HL-60/S4 (cell line): Measurements from ENCODE around the gene DTNB.
"Not testable (repeated sequence)": the region's sequence is repeated elsewhere in the genome, so short reads cannot be mapped to it uniquely, and the experiment has no call there.

Source experiments
- in situ Hi-C: fragments of 300-500 bp; cut with MboI; formaldehyde crosslinking; loops from 2 replicates; pipeline ENCODE4 v1.14.3; 2022; ENCODE audit warnings: low sequenced_read_pairs

DTNB gene

DNA sequence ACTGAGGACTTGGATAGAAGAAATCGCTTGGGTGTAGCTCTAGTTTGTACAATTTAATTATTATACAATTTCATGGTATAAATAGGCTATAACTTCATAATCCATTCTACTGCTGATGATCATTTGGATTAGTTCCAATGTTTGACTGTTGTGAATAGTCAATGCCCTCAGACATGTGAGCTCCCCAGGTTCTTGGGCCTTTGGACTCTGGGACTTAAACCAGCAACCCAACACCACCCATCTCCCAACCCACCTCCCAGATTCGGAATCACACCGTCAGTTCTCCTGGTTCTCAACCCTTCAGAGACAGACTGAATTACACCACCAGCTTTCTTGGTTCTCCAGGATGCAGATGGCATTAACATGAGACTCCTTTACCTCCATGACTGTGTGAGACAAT is 247.1 kb downstream of the DTNB start:
- in situ Hi-C loops = no loop called here

DNA sequence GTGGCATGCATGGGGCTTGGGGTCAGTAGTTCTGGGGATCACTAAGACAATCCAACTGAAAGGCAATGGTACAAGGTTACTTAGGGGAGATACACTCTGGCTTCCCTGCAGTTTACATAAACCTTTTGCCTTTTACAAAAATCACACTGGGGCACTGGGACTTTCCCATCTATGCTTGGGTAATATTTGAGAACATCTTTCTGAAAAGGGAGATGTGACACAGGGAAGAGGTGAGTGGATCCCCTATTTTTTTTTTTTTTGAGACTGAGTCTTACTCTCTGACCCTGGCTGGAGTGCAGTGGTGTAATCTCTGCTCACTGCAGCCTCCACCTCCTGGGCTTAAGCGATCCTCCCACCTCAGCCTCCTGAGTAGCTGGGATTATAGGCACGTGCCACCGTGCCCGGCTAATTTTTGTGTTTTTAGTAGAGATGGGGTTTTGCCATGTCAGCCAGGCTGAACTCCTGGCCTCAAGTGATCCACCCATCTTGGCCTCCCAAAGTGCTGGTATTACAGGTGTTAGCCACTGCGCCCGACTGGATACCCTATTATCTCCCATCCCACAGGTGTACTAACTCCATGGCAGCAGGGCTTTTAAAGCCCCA is 248.8 kb downstream of the DTNB start:
- in situ Hi-C loops = no loop called here

DNA sequence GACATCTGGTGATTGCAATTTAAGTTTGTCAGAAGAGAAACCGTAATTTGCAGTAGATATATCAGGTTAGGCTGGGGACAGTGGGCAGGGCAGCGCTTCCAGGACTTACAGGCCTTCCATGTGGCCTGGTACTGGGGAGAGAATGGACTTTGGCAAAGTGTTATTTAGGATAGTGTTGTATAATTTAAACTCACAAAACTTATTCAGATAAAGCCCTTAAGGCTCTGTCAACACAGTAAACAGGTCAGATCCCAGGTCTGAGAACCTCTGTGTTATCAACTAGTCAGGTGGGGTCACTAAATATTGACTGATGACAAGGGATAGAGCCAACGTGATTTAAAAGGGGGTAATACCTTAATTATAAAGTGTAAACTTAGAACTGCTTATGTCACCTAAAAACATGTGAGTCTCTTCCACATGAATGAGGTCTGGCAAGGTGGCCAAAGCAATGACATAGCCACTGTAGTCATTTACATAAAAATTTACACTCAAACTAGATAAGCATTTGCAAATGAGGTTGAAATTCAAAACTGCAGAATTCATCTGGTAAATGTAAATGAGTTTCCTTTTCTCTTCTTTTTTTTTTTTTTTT is 251.5 kb downstream of the DTNB start:
- in situ Hi-C loops = no loop called here

DNA sequence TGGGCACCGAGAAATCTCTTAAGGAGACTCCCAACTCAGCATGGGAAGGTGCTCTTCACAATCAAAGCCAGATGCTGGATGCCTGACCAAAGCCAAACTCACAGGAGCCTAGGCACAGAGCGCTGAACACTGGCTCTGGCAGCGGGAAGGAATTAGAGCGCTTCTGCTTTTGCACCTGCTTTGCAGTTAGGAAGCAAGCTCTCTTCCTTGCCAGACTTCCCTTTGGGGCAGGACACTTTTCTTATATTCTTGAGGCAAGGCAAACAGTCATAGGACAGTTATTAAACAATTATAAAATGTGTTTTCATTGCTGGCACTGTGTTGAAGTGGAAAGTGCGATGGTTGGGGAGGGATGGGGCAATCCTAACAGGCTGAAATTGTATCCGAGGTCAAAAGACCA is 252.1 kb downstream of the DTNB start:
- in situ Hi-C loops = no loop called here

DNA sequence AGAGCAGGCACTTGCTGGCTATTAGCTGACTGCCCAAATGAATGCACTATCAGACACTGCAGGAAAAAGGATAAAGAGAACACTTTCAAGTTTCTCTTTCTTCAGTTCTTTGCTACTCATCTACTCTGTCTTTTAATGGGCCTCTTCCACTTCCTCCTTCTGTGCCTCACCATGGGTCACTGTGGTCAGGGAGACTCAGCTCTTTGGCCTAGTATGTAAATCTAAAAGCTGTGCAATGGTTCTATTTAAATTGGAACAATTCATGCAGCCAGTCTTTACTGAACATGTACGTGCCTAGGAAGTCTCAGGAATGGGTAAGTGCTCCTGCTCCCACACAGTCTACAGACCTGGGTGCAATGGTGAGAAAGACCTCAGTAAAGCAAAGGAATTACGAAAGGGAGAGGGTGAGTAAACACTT is 252.5 kb downstream of the DTNB start:
- in situ Hi-C loops = no loop called here

DNA sequence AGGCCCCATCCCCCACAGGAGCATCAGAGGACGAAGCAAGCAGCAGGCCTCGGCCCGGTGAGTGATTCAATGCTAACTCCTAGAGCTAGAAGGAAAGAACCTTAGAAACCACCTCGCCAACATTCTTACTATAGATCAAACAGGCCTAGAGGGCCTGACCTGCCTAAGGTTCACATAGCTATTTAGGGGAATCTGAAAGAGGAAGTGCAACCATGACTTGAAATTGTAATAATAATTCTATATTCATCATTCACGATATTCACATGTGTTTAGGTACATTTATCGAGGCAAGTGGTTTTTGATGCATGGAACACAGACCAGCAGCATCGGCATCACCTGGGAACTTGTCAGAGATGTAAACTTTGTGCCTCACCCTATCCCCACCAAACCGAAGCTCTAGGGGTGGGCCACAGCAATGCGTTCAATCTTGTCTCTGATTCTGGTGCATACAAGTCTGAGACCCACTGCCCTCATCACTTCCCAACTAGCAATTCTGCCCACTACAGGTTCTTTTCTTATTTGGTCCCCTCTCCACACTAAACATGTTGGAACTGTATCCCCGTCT is 253.6 kb downstream of the DTNB start:
- in situ Hi-C loops = no loop called here

DNA sequence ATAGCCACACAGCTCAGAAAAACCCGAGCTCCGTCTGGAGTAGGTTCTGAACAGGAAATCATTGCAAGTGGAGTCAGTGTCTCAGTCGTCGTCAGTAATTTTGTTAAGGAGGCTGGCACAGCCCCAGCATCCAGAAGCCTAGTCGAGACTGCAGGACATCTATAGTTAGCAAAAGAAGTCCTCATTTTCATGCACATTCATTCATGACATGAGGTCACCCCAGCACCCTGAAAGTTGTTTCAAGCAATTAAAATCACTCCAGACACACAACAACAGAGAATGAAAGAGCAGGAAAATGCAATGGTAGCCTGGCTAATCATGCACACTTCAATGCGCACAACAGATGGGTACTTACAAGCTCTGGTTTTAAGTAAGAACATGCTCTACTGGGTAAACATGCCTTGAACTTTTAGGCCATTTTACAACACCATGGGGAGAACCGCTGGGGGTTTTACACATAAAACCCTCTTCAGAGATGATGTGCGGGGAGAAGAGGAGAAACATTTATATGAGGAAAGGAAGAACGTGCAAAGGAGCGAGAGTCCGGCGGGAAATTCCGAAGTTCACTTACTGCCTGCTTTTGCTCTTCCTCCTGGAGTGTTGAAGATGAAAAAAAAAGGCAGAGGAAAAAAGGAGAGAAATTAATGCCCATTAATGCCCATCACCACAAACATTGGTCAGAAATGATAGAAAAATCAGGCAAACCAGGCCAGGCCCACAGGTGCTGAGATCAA is 254.3 kb downstream of the DTNB start:
- in situ Hi-C loops = no loop called here

DNA sequence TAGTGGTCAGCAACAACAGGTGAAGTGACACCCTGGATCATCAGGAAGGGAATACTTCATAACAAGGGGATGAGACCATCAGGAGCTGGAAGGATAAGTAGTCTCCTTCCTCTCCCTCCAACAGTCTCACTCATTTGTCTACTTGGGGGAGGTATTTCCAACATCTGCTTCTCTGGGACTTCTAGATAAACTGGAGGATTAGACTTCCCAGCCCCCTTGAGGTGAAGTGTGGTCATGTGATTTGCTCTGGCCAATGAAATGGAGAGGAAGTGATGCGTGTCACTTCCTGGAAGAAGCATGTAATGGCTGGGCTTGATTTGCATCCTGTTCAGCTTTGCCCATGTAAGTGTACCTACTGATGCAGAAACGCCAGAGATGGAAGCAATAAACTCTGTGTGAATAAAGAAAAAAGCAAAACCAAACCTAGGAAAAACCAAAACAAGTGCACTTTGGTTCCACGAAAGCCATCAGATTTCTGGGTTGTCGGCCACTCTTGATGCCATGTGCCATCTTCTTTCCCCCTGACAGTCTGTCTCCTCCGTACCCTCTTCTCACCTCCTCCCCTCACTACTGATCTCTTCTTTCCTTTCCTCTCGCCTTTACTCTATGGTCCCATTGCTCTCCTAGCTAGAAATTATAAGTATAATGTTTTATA is 255.5 kb downstream of the DTNB start:
- in situ Hi-C loops = no loop called here

DNA sequence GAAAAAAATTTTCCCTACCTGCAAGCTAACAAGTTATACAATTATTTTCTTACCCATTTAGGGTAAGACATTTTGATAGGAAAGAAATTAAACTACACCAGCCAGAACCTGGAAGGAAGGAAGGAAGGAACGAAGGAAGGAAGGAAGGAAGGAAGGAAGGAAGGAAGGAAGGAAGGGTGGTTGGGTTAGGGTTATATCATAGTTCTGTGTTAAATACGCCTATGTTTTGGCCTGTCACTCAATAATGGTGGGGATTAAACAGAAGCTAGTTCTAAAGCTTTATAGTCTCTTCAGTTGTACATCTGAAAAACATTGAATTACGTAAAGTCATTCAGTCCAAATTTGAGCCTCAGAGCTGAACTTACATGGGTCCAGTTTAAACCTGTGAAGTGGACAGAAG is 256.7 kb downstream of the DTNB start:
- in situ Hi-C loops = no loop called here

DNA sequence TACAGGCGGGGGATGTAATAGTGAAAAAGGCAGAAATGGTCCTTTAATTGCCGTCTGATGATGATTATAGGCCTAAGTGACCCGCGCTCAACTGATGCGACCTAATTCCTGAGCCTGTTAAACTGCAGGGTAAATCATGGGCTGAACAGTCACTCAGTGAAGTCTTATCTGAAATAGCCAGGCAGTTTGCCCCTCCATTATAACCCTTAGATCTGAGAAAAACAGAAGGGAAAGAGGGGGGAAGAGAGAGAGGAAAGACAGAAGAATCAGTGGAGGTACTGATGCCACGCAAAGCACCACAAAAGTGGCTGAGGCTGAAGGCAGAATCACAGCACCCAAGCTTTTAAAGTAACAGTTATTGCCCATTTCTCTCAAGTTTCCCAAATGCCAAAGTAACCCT is 258.6 kb downstream of the DTNB start:
- in situ Hi-C loops = no loop called here

DNA sequence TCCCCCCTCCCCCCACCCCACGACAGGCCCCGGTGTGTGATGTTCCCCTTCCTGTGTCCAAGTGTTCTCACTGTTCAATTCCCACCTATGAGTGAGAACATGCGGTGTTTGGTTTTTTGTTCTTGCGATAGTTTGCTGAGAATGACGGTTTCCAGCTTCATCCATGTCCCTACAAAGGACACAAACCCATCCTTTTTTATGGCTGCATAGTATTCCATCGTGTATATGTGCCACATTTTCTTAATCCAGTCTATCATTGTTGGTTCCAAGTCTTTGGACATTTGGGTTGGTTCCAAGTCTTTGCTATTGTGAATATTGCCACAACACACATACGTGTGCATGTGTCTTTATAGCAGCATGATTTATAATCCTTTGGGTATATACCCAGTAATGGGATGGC is 260.0 kb downstream of the DTNB start:
- in situ Hi-C loops = not testable (repeated sequence)

DNA sequence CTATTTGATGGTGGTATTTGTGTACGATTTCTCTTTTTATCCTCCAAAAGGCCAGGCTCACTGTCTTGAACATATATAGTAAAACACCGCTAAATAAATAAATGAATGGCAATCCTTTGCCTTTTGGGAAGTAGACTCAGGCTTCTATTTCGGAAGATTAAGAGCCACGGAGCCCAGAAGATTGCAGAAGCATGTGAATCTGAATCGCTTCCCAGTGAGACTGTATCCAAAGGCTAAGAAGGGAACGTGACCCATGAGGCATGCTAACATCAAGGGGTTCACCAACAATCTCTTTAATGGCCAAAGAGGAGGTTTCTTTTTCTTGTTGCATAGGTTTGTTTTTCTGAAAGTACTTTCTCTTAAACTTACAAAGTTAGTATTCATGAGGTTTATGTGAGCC is 261.6 kb downstream of the DTNB start:
- in situ Hi-C loops = no loop called here

DNA sequence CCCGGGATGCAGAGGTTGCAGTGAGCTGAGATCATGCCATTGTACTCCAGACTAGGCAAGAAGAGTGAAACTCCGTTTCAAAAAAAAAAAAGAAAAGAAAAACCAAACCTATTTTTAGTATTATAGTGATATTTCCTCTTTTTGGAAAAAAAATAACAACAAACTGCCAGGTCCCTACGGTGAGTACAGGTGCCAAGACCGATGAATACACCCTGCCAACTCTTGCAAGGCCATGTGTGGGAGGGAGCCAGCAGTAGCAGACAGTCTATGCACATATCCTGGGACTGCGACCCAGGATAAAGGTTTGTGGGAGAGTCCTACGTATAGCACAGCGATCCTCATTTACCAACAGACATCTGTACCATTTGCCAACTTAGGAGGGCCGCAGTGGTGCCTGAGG is 262.1 kb downstream of the DTNB start:
- in situ Hi-C loops = no loop called here

DNA sequence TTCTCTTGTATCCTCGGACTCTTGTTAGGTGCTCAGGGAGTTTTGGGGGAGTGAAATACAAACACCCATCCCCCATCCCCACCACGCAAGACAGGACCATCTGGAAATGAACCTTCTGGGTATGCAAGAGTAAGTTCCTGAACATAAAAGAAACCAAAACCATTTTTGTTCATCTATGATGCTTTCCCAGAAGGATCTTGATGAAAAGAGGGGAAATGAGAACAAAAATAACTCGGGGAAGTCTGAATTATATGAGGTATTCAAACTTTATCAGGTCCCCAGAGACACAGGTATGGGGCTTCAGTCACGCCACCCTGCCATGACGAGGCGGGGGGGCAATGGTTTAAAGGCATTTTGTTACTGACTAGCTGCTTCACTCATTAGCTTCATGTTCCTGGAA is 263.0 kb downstream of the DTNB start:
- in situ Hi-C loops = no loop called here

DNA sequence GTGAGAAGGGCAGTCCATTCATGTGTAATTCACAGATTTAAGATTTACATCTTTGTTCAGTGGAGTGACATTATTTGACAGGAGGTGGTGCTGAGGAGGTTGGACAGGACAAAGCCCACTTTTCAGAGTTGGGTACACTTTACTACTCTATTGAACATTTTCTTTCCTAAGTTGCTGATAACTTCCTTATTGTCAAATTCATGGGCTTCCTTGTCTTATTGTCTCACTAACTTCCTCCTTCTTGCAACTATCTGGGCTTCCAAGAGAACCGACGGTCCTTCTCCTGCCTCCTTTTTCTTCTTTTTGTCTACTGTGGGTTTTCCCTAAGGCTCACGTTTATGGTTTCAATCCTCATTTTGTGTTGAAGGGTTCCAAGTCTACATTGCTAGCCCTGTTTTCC is 263.9 kb downstream of the DTNB start:
- in situ Hi-C loops = no loop called here

DNA sequence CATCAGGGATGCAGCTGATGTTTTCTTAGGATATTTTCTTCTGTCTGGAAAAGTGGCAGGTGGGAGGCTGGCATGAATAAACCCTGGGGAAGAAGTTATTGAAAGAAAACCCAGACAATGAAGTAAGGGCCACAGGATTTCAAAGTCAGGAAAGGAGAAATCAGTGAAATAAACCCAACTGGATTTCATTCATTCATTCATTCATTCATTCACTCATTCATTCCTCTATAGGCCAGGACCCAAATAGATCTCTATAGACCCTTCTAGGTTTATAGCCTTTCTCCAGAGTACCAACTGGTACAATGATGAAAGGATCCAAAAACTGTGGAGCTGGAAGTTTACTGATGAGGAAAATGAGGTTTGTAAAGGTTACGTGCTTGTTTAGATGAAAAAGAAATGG is 264.3 kb downstream of the DTNB start:
- in situ Hi-C loops = no loop called here

DNA sequence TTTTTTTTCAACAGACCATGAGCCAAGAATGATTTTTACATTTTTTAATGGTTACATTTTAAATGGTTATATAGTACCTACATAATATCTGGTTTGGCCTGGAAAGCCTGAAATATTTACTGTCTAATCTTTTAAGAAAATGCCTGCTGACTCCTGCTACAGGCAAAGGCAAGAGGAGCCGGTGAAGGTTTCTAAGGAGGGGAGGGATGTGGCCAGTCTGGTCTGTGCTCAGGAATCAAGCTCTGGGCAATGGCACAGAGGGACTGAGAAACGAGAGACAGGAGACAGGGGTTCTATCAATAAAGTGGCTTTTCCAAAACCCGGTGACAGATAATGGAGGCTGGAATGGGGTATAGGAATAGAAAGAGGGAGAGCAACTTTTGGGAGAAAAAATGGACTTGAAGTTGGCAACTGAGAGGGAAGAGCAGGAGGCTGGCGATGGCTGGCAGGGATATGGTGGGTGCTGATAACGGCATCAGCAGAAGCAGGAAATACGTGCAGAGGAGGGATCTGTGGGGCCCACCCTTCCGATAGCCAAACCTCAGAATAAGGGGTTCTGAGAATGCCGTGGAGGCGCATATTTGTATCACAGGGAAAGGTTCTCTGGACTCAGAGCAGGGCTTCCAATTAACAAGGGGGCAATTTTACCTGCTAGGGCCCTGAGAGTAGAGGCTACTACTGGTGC is 267.6 kb downstream of the DTNB start:
- in situ Hi-C loops = no loop called here

DNA sequence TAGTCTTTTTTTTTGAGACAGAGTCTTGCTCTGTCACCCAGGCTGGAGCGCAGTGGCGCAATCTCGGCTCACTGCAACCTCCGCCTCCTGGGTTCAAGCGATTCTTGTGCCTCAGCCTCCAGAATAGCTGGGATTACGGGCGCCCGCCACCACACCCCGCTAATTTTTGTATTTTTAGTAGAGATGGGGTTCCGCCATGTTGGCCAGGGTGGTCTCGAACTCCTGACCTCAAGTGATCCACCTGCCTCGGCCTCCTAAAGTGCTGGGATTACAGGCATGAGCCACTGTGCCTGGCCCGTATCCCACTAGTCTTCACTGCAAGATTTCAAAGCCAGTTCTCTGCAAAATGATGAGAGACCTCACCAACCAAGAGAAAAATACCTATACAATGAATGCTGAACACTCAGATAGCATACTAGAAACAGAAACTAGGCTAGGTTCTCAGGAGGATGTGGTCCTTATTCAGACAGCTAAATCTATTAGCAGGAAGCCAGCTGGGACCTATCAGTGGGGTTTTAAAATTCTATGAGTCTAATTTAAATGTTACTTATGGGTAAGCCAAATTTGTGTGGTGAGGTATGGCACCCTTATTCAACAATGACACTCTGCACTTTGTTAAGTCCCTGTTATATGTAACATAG is 270.1 kb downstream of the DTNB start:
- in situ Hi-C loops = not testable (repeated sequence)

DNA sequence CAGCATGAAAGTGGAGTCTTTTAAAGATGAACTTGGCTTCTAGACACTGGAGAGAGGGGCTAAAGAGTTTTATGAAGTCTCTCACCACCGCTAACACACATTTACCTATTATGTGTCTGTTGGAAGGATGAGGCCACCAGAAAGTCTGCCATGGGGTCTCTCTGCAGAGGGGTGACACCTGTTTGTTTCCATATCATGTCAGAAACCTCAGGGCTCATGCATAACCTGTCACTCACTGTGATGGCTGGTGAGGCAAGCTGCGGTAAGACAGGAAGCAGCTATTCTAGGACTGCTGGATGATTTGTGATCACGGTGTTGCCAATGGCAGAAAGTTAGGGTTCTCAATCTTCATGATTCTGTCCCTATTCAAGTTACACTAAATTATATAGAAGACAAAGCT is 270.9 kb downstream of the DTNB start:
- in situ Hi-C loops = no loop called here

DNA sequence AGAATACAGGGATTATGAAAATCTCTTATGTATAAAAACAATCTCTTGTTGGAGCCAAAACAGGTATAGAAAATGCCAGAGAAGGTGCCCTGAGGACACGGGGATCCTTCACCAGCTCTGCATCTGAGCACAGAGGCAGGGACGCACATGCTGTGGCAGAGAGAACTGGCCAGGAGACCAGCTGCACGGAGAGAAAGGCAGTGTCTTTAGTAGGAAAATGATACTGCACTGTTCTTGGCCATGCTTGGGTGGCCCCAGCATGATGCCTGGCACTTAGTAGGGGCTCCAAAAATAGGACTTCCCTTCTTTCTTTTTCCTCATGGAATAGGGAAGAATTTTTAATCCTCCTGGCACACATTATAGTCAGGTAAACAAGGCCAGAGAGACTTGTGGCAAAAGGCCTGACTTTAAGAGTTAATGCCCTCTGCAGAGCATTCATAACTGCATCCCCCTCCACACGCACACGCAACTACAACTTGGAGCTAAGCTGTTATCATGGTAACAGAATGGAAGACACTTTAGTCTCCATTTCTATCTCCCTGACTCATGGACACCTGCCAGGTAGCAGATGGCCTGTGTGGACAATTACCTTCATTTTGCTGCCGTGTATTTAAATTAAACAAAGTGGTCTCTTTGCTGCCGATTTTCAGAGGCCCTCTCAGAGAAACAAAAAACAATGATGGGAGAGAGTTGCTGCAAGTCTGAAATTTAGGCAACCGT is 271.9 kb downstream of the DTNB start:
- in situ Hi-C loops = no loop called here
